Measurements from ENCODE around the gene FAM168A.

DNA sequence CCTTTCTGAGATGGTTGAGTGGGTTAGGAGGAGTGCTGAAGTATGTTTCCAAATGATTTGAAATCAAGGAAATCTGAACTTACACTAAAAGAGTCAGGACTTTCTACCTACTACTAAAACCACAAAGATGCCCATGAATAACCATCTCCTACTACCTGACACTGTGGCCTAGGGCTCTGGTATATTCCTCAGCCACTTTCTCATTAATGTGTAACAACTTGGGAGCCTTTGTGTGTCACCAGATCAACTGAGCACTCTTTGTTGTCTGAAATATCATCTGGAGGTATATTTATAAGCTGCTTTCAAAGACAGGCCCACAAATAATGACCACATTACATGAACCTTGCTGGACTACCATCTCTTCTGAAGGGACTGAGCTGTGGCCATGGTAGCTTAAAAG, 177.8 kb downstream of the FAM168A start:
- TF ChIP-seq, protein P1, sequence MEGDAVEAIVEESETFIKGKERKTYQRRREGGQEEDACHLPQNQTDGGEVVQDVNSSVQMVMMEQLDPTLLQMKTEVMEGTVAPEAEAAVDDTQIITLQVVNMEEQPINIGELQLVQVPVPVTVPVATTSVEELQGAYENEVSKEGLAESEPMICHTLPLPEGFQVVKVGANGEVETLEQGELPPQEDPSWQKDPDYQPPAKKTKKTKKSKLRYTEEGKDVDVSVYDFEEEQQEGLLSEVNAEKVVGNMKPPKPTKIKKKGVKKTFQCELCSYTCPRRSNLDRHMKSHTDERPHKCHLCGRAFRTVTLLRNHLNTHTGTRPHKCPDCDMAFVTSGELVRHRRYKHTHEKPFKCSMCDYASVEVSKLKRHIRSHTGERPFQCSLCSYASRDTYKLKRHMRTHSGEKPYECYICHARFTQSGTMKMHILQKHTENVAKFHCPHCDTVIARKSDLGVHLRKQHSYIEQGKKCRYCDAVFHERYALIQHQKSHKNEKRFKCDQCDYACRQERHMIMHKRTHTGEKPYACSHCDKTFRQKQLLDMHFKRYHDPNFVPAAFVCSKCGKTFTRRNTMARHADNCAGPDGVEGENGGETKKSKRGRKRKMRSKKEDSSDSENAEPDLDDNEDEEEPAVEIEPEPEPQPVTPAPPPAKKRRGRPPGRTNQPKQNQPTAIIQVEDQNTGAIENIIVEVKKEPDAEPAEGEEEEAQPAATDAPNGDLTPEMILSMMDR (IDR thresholded peaks at IDR 0.05; ENCODE audit: low read depth, low read length, missing input control) = no peak
- TF ChIP-seq RAD21 (IDR thresholded peaks at IDR 0.05) (no peak), HNF4A (conservative IDR thresholded peaks at IDR 0.05) (no peak), JUND (IDR thresholded peaks at IDR 0.05) (no peak), SP1 (IDR thresholded peaks at IDR 0.05) (no peak), YY1 (IDR thresholded peaks at IDR 0.05) (no peak), EGR1 (IDR thresholded peaks at IDR 0.05; ENCODE audit: low read depth in 2 of 2) (no peak), TAF1 (conservative IDR thresholded peaks at IDR 0.05) (no peak), FOXA1 (IDR thresholded peaks at IDR 0.05) (no peak), RXRA (IDR thresholded peaks at IDR 0.05) (no peak)
- TF ChIP-seq, protein P2, sequence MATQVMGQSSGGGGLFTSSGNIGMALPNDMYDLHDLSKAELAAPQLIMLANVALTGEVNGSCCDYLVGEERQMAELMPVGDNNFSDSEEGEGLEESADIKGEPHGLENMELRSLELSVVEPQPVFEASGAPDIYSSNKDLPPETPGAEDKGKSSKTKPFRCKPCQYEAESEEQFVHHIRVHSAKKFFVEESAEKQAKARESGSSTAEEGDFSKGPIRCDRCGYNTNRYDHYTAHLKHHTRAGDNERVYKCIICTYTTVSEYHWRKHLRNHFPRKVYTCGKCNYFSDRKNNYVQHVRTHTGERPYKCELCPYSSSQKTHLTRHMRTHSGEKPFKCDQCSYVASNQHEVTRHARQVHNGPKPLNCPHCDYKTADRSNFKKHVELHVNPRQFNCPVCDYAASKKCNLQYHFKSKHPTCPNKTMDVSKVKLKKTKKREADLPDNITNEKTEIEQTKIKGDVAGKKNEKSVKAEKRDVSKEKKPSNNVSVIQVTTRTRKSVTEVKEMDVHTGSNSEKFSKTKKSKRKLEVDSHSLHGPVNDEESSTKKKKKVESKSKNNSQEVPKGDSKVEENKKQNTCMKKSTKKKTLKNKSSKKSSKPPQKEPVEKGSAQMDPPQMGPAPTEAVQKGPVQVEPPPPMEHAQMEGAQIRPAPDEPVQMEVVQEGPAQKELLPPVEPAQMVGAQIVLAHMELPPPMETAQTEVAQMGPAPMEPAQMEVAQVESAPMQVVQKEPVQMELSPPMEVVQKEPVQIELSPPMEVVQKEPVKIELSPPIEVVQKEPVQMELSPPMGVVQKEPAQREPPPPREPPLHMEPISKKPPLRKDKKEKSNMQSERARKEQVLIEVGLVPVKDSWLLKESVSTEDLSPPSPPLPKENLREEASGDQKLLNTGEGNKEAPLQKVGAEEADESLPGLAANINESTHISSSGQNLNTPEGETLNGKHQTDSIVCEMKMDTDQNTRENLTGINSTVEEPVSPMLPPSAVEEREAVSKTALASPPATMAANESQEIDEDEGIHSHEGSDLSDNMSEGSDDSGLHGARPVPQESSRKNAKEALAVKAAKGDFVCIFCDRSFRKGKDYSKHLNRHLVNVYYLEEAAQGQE (IDR thresholded peaks at IDR 0.05) = no peak
- TF ChIP-seq, protein P3, sequence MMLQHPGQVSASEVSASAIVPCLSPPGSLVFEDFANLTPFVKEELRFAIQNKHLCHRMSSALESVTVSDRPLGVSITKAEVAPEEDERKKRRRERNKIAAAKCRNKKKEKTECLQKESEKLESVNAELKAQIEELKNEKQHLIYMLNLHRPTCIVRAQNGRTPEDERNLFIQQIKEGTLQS (IDR thresholded peaks at IDR 0.05) = no peak
- TF ChIP-seq, protein P4, sequence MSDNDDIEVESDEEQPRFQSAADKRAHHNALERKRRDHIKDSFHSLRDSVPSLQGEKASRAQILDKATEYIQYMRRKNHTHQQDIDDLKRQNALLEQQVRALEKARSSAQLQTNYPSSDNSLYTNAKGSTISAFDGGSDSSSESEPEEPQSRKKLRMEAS (IDR thresholded peaks at IDR 0.05) = no peak
- TF ChIP-seq, protein P5, sequence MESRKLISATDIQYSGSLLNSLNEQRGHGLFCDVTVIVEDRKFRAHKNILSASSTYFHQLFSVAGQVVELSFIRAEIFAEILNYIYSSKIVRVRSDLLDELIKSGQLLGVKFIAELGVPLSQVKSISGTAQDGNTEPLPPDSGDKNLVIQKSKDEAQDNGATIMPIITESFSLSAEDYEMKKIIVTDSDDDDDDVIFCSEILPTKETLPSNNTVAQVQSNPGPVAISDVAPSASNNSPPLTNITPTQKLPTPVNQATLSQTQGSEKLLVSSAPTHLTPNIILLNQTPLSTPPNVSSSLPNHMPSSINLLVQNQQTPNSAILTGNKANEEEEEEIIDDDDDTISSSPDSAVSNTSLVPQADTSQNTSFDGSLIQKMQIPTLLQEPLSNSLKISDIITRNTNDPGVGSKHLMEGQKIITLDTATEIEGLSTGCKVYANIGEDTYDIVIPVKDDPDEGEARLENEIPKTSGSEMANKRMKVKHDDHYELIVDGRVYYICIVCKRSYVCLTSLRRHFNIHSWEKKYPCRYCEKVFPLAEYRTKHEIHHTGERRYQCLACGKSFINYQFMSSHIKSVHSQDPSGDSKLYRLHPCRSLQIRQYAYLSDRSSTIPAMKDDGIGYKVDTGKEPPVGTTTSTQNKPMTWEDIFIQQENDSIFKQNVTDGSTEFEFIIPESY (IDR thresholded peaks at IDR 0.05) = no peak

Measured in liver (tissue), 3 donors.